ENCODE results near the gene ADAR. TPM values are rescaled to one million over a fixed set of nuclear protein-coding genes. Genes with fewer than 3 reads are reported as not detected.

Gene ADAR
- total RNA-seq, 2 donors from 2014 or later, result 115 to 125 TPM

GRCh38 chr1:154595621-154596020, 12.4 kb downstream of the ADAR start:
- Histone ChIP-seq H3K9me3 (no peaks in the 10 kb centered on the region), H3K27me3 (no peaks in the 10 kb centered on the region), H3K4me3 (no peak overlapping the region), H3K27ac (no peak overlapping the region), H3K36me3 (peaks cover 32% of the 10 kb centered on the region), H3K9ac (ENCODE audit: low read depth in 2 of 2, low read length in 2 of 2) (no peak overlapping the region), H3K4me1 (no peaks in the 10 kb centered on the region)
- DNase-seq, result no peak
- no peak for TF ChIP-seq CTCF (IDR thresholded peaks at IDR 0.05)
- intact Hi-C loops (cut with DNase I), result no loop called here

GRCh38 chr1:154594811-154595210, 13.2 kb downstream of the ADAR start:
- no peak overlapping the region for H3K9ac ChIP-seq (ENCODE audit: low read depth in 2 of 2, low read length in 2 of 2)
- H3K36me3 ChIP-seq, result peaks cover 32% of the 10 kb centered on the region
- no peak overlapping the region for H3K4me3 ChIP-seq
- H3K27me3 ChIP-seq, result no peaks in the 10 kb centered on the region
- H3K4me1 ChIP-seq, result no peaks in the 10 kb centered on the region
- TF ChIP-seq CTCF (IDR thresholded peaks at IDR 0.05), result no peak
- H3K9me3 ChIP-seq, result no peaks in the 10 kb centered on the region
- intact Hi-C loops (cut with DNase I), result no loop called here
- H3K27ac ChIP-seq, result no peak overlapping the region
- DNase-seq, result no peak

- Histone ChIP-seq H3K27me3 (no peaks in the 10 kb centered on the region), H3K9ac (ENCODE audit: low read depth in 2 of 2, low read length in 2 of 2) (no peak overlapping the region), H3K27ac (no peak overlapping the region), H3K36me3 (peaks cover 46% of the 10 kb centered on the region), H3K4me1 (no peaks in the 10 kb centered on the region), H3K9me3 (no peaks in the 10 kb centered on the region), H3K4me3 (no peak overlapping the region)
- DNase-seq, result no peak
- TF ChIP-seq CTCF (IDR thresholded peaks at IDR 0.05), result no peak
- intact Hi-C loops (cut with DNase I), result no loop called here
These were observed 14.6 kb downstream of the ADAR start for GRCh38 chr1:154593390-154593789.

GRCh38 chr1:154591206-154591605, 16.8 kb downstream of the ADAR start:
- H3K36me3 ChIP-seq, result peaks cover 49% of the 10 kb centered on the region
- H3K27me3 ChIP-seq, result no peaks in the 10 kb centered on the region
- H3K27ac ChIP-seq, result no peak overlapping the region
- no peaks in the 10 kb centered on the region for H3K4me1 ChIP-seq
- no peak overlapping the region for H3K4me3 ChIP-seq
- no peak overlapping the region for H3K9ac ChIP-seq (ENCODE audit: low read depth in 2 of 2, low read length in 2 of 2)
- no peak for TF ChIP-seq CTCF (IDR thresholded peaks at IDR 0.05)
- no peak for DNase-seq
- intact Hi-C loops (cut with DNase I), result no loop called here
- H3K9me3 ChIP-seq, result no peaks in the 10 kb centered on the region

GRCh38 chr1:154590756-154591155, 17.2 kb downstream of the ADAR start:
- Histone ChIP-seq H3K4me3 (no peak overlapping the region), H3K27ac (no peak overlapping the region), H3K4me1 (no peaks in the 10 kb centered on the region), H3K9me3 (no peaks in the 10 kb centered on the region), H3K36me3 (peaks cover 51% of the 10 kb centered on the region), H3K27me3 (no peaks in the 10 kb centered on the region), H3K9ac (ENCODE audit: low read depth in 2 of 2, low read length in 2 of 2) (no peak overlapping the region)
- no peak for DNase-seq
- TF ChIP-seq CTCF (IDR thresholded peaks at IDR 0.05), result no peak
- intact Hi-C loops (cut with DNase I), result no loop called here

- no peak for TF ChIP-seq CTCF (IDR thresholded peaks at IDR 0.05)
- no peak overlapping the region for H3K9ac ChIP-seq (ENCODE audit: low read depth in 2 of 2, low read length in 2 of 2)
- intact Hi-C loops (cut with DNase I), result no loop called here
- H3K9me3 ChIP-seq, result no peaks in the 10 kb centered on the region
- H3K4me3 ChIP-seq, result no peak overlapping the region
- H3K36me3 ChIP-seq, result peaks cover 57% of the 10 kb centered on the region
- H3K27me3 ChIP-seq, result no peaks in the 10 kb centered on the region
- no peak for DNase-seq
- H3K27ac ChIP-seq, result no peak overlapping the region
- no peaks in the 10 kb centered on the region for H3K4me1 ChIP-seq
These were observed 18.2 kb downstream of the ADAR start for GRCh38 chr1:154589780-154590179.
